NT2/D1 (cell line): Measurements from ENCODE around the gene RAD18.

ENCODE experiments used
- DNase-seq: peaks from one replicate; pipeline ENCODE4 v3.0.0-alpha.2; 2011; ENCODE audit warnings: low read depth, low spot score
- H3K27me3 ChIP-seq: 2 replicates; pipeline ENCODE4 v1.6.0; 2011; ENCODE audit warnings: mild to moderate bottlenecking; ENCODE audit not compliant: insufficient read length, insufficient read depth
- H3K36me3 ChIP-seq: 2 replicates; pipeline ENCODE4 v1.6.1; 2011; ENCODE audit warnings: mild to moderate bottlenecking, low read length, mixed read lengths; ENCODE audit not compliant: insufficient read depth, insufficient read length
- H3K4me1 ChIP-seq: 2 replicates; pipeline ENCODE4 v1.5.1; 2011; ENCODE audit not compliant: insufficient read depth, insufficient read length
- H3K4me3 ChIP-seq: 2 replicates; pipeline ENCODE4 v1.5.1; 2011; ENCODE audit warnings: low read depth; ENCODE audit not compliant: insufficient read length
- H3K9ac ChIP-seq: 2 replicates; pipeline ENCODE4 v1.6.0; 2011; ENCODE audit warnings: low read depth; ENCODE audit not compliant: insufficient read length
- H3K9me3 ChIP-seq: 2 replicates; pipeline ENCODE4 v1.5.1; 2011; ENCODE audit warnings: mild to moderate bottlenecking, low read length; ENCODE audit not compliant: insufficient read depth
- SUZ12 ChIP-seq: IDR thresholded peaks from 2 replicates; pipeline ENCODE4 v1.6.1; 2011; ENCODE audit not compliant: insufficient read length, insufficient read depth; ENCODE audit errors: extremely low read depth
- YY1 ChIP-seq: IDR thresholded peaks from 2 replicates; pipeline ENCODE4 v1.6.1; 2011; ENCODE audit not compliant: insufficient read length, insufficient read depth
- ZNF274 ChIP-seq: IDR thresholded peaks from 2 replicates; pipeline ENCODE4 v1.6.1; 2011; ENCODE audit warnings: mild to moderate bottlenecking, low read depth, low read length

The RAD18 gene

DNA sequence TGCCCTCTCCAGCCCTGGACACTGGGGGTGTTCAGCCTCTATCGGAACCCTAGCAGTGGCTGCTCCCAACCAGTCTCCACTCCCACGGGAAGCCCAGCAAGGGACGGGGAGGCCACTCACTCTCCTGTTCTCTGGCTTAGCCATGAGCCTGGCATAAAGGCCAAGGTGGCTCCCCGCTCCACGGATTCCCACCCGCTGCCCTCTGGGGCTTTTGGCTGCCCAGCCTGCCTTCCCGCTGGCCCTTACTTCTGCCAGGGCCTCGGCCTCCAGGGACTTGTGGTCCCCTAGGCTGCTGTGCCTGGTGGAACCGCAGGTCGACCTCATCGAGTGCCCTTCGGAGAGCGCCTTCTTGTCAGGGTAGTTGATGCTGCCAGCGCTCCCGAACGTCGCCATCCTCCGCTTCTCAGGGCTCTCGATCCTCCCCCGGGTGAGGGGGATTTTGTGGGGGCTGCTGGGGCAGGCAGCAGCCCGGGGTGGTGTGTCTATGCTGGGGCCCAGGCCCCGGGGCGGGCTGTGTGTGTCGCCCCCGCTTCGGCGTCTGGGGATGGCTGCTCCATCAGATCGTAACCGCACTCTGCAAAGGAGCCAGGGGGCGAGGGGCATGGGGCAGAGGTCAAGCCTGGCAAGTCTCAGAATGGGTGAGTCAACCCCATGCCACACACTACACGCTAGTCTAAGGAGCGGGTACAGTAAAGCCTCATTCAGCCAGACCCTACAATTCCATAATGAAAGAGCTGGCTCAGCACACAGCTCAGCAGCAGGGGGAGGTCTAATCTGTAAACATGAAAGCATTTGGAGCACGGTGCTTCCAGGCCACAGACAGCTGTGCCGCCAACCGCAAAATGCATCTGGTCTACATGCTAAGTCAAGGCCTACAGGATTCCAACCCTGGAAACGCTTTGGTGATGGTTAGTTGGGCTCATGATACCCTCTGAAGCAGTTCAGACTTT, 27.3 kb upstream of the RAD18 start:
- no peak overlapping the region for H3K9ac ChIP-seq
- no peak for TF ChIP-seq ZNF274
- no peak for TF ChIP-seq SUZ12
- TF ChIP-seq YY1: no peak
- H3K27me3 ChIP-seq: no peaks in the 10 kb centered on the region
- H3K36me3 ChIP-seq: no peaks in the 10 kb centered on the region
- DNase-seq: no peak
- no peak overlapping the region for H3K4me3 ChIP-seq
- H3K9me3 ChIP-seq: no peaks in the 10 kb centered on the region
- H3K4me1 ChIP-seq: peaks cover 9% of the 10 kb centered on the region

DNA sequence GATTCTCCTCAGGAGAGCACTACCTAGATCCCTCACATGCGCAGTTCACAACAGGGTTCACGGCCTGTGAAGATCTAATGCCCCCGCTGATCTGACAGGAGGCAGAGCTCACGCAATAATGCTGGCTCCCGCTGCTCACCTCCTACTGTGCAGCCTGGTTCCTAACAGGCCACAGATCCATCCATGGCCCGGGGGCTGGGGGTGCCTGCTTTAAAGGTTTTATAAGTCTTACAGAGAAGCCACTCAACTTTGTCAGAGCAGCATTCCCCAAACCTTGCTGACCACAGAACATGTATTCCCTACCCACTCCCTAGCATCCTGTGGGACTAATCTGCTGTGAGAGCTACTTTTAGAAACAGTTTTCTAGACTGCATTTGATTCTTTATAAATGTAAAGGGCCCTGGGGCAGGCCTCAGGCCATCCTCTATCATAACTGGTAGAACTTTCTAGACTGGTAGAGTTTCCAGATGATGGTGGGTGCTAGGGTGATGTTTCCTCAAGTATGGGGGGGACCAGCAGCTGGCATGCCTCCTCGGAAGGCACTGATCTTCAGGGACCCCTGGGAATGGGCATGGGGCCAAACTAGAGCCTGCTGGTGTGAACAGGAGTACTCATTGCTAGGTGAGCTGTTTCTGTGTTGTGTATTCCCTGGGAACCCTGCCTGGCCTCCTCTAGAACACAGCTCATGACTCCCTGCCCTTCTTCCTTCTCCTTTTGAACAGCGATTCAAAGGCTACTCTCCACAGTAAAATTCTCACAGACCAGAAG, 25.7 kb upstream of the RAD18 start:
- no peak for TF ChIP-seq SUZ12
- no peak for TF ChIP-seq YY1
- TF ChIP-seq ZNF274: no peak

DNA sequence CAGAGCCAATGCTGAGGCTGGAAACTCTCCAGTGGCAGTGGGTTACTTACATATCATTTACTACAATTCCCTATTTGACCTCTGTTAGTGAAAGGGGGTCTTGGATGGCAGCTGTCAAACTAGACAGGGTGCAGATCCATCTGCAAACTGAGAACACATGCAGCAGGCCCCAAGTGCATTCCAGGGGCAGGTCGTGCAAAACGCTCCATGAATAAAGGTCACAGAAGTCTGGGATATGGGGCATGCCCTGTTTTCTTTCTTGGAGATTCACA, 25.0 kb upstream of the RAD18 start:
- H3K4me1 ChIP-seq: peaks cover 7% of the 10 kb centered on the region
- no peaks in the 10 kb centered on the region for H3K27me3 ChIP-seq
- no peak overlapping the region for H3K4me3 ChIP-seq
- DNase-seq: no peak
- no peak overlapping the region for H3K9ac ChIP-seq
- H3K36me3 ChIP-seq: no peaks in the 10 kb centered on the region
- no peaks in the 10 kb centered on the region for H3K9me3 ChIP-seq
- TF ChIP-seq SUZ12 (no peak), YY1 (no peak), ZNF274 (no peak)

More for the DNA sequence above, 25.7 kb upstream of the RAD18 start:
- peaks cover 9% of the 10 kb centered on the region for H3K4me1 ChIP-seq
- H3K9ac ChIP-seq: no peak overlapping the region
- no peaks in the 10 kb centered on the region for H3K9me3 ChIP-seq
- H3K27me3 ChIP-seq: no peaks in the 10 kb centered on the region
- DNase-seq: no peak
- no peak overlapping the region for H3K4me3 ChIP-seq
- H3K36me3 ChIP-seq: no peaks in the 10 kb centered on the region

DNA sequence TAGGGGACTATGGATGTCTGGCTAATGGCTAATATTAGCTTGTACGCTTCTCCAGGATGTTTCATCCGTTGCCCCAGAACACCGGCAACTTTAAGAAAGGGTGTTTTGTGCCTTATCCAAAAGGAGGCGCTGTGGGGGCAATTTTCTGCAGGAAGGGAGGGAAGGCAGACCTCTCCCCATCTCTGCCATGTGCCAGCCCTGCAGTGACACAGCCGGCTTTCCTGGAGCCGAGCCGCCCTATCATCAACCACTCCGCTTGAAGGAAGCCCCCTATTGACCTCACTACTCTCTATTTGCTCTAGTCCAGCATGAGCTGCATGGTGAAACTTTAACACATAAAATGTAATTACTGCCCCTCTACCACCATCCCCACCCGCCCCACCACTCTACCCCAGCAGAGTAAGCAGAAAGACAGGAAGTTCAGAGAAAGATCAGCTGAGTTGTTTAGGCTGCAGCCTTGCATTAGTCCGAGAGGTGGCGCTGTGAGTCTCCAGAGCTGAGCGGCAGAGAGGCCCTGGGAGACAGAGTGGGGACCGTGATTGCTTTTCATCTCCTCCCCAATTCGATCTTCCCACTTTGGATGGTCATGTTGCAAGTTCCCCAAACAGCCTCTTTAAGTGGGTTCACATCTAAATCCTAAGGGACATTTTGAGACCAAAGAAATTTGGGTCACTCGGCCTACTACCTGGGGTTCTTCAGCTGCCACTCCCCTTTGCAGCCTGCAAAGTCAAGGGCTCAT, 24.5 kb upstream of the RAD18 start:
- TF ChIP-seq YY1 (no peak), ZNF274 (no peak), SUZ12 (no peak)
- H3K4me3 ChIP-seq: no peak overlapping the region
- H3K9me3 ChIP-seq: no peaks in the 10 kb centered on the region
- no peak overlapping the region for H3K9ac ChIP-seq
- H3K36me3 ChIP-seq: no peaks in the 10 kb centered on the region
- H3K4me1 ChIP-seq: peaks cover 2% of the 10 kb centered on the region
- H3K27me3 ChIP-seq: no peaks in the 10 kb centered on the region
- peak; percentile 79 for DNase-seq

GRCh38 chr3:8987226-8987625, 24.0 kb upstream of the RAD18 start:
- Histone ChIP-seq H3K4me1 (no peaks in the 10 kb centered on the region), H3K4me3 (no peak overlapping the region), H3K36me3 (no peaks in the 10 kb centered on the region), H3K9ac (no peak overlapping the region), H3K27me3 (no peaks in the 10 kb centered on the region), H3K9me3 (no peaks in the 10 kb centered on the region)
- TF ChIP-seq SUZ12: no peak
- no peak for TF ChIP-seq ZNF274
- no peak for TF ChIP-seq YY1
- DNase-seq: no peak

GRCh38 chr3:8986741-8987140, 23.5 kb upstream of the RAD18 start:
- TF ChIP-seq YY1 (no peak), SUZ12 (no peak), ZNF274 (no peak)

DNA sequence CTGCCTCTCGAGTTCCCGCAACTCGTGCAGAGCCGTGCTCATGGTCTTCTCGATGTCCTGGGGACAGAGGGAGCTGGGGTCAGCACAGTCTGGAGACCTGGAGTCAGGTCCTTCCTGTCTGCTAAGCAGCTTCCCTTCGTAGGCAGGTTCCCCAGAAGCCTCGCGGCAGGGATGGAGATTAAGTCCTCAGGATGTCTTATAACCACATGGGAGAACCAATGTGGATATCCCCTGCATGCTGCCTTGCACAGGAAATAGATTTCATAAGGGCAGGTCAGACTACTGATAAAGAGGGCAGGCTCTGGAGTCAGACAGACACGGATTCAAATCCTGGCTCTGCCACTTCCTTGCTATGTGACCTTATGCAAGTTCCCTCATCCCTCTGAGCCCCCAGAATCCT, 22.6 kb upstream of the RAD18 start:
- Histone ChIP-seq H3K9ac (no peak overlapping the region), H3K9me3 (no peaks in the 10 kb centered on the region), H3K4me3 (no peak overlapping the region), H3K4me1 (no peaks in the 10 kb centered on the region), H3K27me3 (no peaks in the 10 kb centered on the region), H3K36me3 (no peaks in the 10 kb centered on the region)
- TF ChIP-seq YY1 (no peak), SUZ12 (no peak), ZNF274 (no peak)
- DNase-seq: no peak

More at GRCh38 chr3:8986741-8987140, 23.5 kb upstream of the RAD18 start:
- Histone ChIP-seq H3K9ac (no peak overlapping the region), H3K4me3 (no peak overlapping the region), H3K4me1 (no peaks in the 10 kb centered on the region), H3K36me3 (no peaks in the 10 kb centered on the region), H3K27me3 (no peaks in the 10 kb centered on the region), H3K9me3 (no peaks in the 10 kb centered on the region)
- DNase-seq: no peak
